Measurements from ENCODE around the gene CSK. TPM values are rescaled to one million over a fixed set of nuclear protein-coding genes. Genes with fewer than 3 reads are reported as not detected.

The CSK gene
- total RNA-seq, 1 experiment from 2014 or later: 49.2 TPM

DNA sequence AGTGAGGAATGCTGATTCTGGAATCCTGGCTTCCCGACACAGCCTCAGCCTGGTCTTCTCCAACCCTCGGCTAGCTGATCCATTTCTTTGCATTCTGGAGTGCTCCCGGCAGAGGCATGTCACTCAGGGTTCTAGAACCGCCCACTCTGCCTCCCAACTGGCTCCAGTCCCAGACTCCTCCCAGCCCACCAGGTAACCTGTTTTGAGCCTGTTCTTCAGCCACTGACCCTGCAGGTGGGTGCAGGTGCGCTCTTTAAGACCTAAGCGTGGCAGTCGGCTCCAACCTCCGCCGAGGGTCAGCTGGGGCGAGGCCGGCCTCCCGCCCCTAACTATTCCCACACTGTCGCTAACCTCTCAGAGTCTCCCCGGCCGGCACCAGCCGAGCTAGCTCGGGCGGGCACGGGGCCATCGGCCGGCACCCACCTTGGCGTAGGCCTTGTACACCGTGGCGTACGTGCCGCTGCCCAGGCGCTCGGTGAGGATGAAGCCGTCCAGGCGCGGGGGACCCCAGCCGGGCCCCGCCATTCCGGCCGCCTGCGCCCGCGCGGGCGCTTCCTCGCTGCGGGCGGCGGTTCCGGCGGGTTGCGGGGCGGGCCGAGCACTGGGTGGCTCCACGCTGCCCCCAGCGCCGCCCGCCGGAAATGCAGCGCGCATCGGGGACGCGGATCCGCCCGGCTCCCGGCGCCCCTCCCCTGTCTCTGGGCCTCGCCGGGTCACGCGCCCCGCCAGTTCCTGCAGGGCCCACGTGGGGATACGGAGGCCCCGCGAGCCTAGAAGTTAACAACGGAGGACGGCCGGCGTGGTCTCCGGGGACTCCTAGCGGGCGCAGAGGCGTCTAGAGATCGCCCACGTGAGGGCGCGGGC lies 60.9 kb downstream of the CSK start, which contains the start of gene ULK3:
ULK3 (minus strand) TSS at position 576 of the 864 bp plus-strand sequence; CDS start at position 525, 51 bp downstream.
- H3T11ph ChIP-seq (ENCODE audit: low read length): no peak within 1 kb of the TSS
- H2AFZ ChIP-seq (ENCODE audit: low read length): no peak within 1 kb of the TSS
- no peaks in the 10 kb centered on the region for H3K9me3 ChIP-seq (ENCODE audit: control insufficient read depth, low read depth, low read length)
- no peaks in the 10 kb centered on the region for H3K27me3 ChIP-seq (ENCODE audit: insufficient read depth, low read length)
- no peaks in the 10 kb centered on the region; the same call in 1 of the 2 replicates for H3K4me1 ChIP-seq (ENCODE audit: insufficient read depth, low read length)
- peak within 1 kb of the TSS; percentile 89 to 90 for H3K4me3 Mint-ChIP-seq
- H4K5ac ChIP-seq (ENCODE audit: insufficient read length, low read depth, low read length): no peak within 1 kb of the TSS
- H3K27ac Mint-ChIP-seq: peak within 1 kb of the TSS; percentile 95 to 98 (median 97)
- WGBS (ENCODE audit: extremely low coverage, insufficient read length, low lambda C conversion rate): no CpG with 5 or more reads among the region's 84 CpGs
- no peak within 1 kb of the TSS for H2BK120ac ChIP-seq (ENCODE audit: low read depth, low read length, poor library complexity, severe bottlenecking)
- H2AK5ac ChIP-seq (ENCODE audit: insufficient read length, low read length): no peak within 1 kb of the TSS
- H3K27ac ChIP-seq (ENCODE audit: insufficient read length, low read depth, low read length): no peak within 1 kb of the TSS
- peaks cover 6% of the 10 kb centered on the region for H3K23me2 ChIP-seq (ENCODE audit: insufficient read length, low read depth, low read length, poor library complexity, severe bottlenecking)
- peak within 1 kb of the TSS; percentile 77 for H4K91ac ChIP-seq (ENCODE audit: insufficient read length, low read depth, low read length)
- no peaks in the 10 kb centered on the region for H3K27me3 Mint-ChIP-seq (ENCODE audit: low read depth)
- H2BK20ac ChIP-seq (ENCODE audit: low read depth, low read length, poor library complexity, severe bottlenecking): no peak within 1 kb of the TSS
- DNase-seq: peak; percentile 95
- H4K20me1 ChIP-seq (ENCODE audit: control insufficient read depth, insufficient read depth, insufficient read length): peaks cover under 1% of the 10 kb centered on the region
- H2BK15ac ChIP-seq (ENCODE audit: low read depth, low read length): no peak within 1 kb of the TSS; the same call in 1 of the 2 replicates
- H3K18ac ChIP-seq (ENCODE audit: insufficient read length, low read depth, low read length): peak within 1 kb of the TSS; percentile 72
- H3K4me1 Mint-ChIP-seq: peaks cover 20 to 35% of the 10 kb centered on the region in 2 experiments
- H3K23ac ChIP-seq (ENCODE audit: insufficient read length, low read depth, low read length): no peak within 1 kb of the TSS
- H3K79me1 ChIP-seq (ENCODE audit: insufficient read depth, low read depth, low read length, poor library complexity, severe bottlenecking): no peaks in the 10 kb centered on the region
- H3K4ac ChIP-seq (ENCODE audit: low read depth, low read length): no peak within 1 kb of the TSS; the same call in 1 of the 2 replicates
- no peak within 1 kb of the TSS for H2BK5ac ChIP-seq (ENCODE audit: insufficient read length, low read length)
- no peak within 1 kb of the TSS for H2BK12ac ChIP-seq (ENCODE audit: insufficient read length, low read depth, low read length)
- no peak within 1 kb of the TSS for H4K8ac ChIP-seq (replicated peaks; ENCODE audit: insufficient read length, low read depth, low read length)
- no peak within 1 kb of the TSS for H3K56ac ChIP-seq (ENCODE audit: insufficient read length, low read depth, low read length)
- peaks cover 12 to 44% (median 38%) of the 10 kb centered on the region in 3 experiments for H3K36me3 Mint-ChIP-seq (ENCODE audit: insufficient read depth in 1 of 3, low read depth in 3 of 3)
- peak within 1 kb of the TSS; percentile 64 for H3K4me2 ChIP-seq (ENCODE audit: insufficient read depth, insufficient read length, low read length)
- peak within 1 kb of the TSS; percentile 73 for H3K9ac ChIP-seq (ENCODE audit: extremely low read depth, insufficient read length, low read length)
- TF ChIP-seq, protein P1, sequence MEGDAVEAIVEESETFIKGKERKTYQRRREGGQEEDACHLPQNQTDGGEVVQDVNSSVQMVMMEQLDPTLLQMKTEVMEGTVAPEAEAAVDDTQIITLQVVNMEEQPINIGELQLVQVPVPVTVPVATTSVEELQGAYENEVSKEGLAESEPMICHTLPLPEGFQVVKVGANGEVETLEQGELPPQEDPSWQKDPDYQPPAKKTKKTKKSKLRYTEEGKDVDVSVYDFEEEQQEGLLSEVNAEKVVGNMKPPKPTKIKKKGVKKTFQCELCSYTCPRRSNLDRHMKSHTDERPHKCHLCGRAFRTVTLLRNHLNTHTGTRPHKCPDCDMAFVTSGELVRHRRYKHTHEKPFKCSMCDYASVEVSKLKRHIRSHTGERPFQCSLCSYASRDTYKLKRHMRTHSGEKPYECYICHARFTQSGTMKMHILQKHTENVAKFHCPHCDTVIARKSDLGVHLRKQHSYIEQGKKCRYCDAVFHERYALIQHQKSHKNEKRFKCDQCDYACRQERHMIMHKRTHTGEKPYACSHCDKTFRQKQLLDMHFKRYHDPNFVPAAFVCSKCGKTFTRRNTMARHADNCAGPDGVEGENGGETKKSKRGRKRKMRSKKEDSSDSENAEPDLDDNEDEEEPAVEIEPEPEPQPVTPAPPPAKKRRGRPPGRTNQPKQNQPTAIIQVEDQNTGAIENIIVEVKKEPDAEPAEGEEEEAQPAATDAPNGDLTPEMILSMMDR (conservative IDR thresholded peaks at IDR 0.05): peak; percentile 70
- peak within 1 kb of the TSS; percentile 92 for H3K14ac ChIP-seq (ENCODE audit: insufficient read depth, low read length)
- H3K79me2 ChIP-seq (ENCODE audit: insufficient read depth, low read length): no peaks in the 10 kb centered on the region
- H3K9me3 Mint-ChIP-seq: no peaks in the 10 kb centered on the region

Data from H9 (cell line).